HepG2 (cell line): ENCODE measurements around the gene SYS1. TPM values are rescaled to one million over a fixed set of nuclear protein-coding genes. Genes with fewer than 3 reads are reported as not detected.

Experiments used
- MXD3 ChIP-seq: IDR thresholded peaks from 2 replicates; pipeline ENCODE4 v1.6.1; 2016; ENCODE audit warnings: mild to moderate bottlenecking, missing biosample characterization, missing genetic modification reagents
- NFRKB ChIP-seq: fragments of 450-650 bp; IDR thresholded peaks from 2 replicates; pipeline ENCODE4 v1.6.1; 2017
- POGZ ChIP-seq: sonication (generic); formaldehyde crosslinking; IDR thresholded peaks from 2 replicates; pipeline ENCODE4 v1.4.0; 2020; ENCODE audit warnings: mild to moderate bottlenecking, missing genetic modification reagents
- SMARCC2 ChIP-seq: fragments of 450-650 bp; IDR thresholded peaks from 2 replicates; pipeline ENCODE4 v1.6.1; 2017; ENCODE audit warnings: antibody characterized with exemption, mild to moderate bottlenecking
- SNAPC2 ChIP-seq: sonication (generic); formaldehyde crosslinking; IDR thresholded peaks from 2 replicates; pipeline ENCODE4 v1.8.1; 2022; ENCODE audit warnings: mild to moderate bottlenecking, missing genetic modification reagents
- ZNF205 ChIP-seq: IDR thresholded peaks from 2 replicates; pipeline ENCODE4 v1.6.1; 2018; ENCODE audit warnings: missing biosample characterization, missing genetic modification reagents
- ZNF34 ChIP-seq: sonication (generic); formaldehyde crosslinking; IDR thresholded peaks from 2 replicates; pipeline ENCODE4 v1.4.0; 2020; ENCODE audit warnings: mild to moderate bottlenecking, missing genetic modification reagents, borderline replicate concordance
- ZNF556 ChIP-seq: sonication (generic); formaldehyde crosslinking; IDR thresholded peaks from 2 replicates; pipeline ENCODE4 v1.4.0; 2020; ENCODE audit warnings: mild to moderate bottlenecking, missing genetic modification reagents, borderline replicate concordance
- polyA plus RNA-seq, 8 experiments: library from polyadenylated mRNA; depleted of rRNA in 3 of 8; stranded (reverse) in 7 of 8; unstranded in 1 of 8; fragments of >200 nt; fragmentation: Illumina TruSeq in 4 of 8; extraction: Trizol in 4 of 8; gene quantifications; 2 replicates each; pipeline versions ENCODE4 v1.2.1 to v1.2.3, GENCODE V29; 2011 to 2016; ENCODE audit warnings: low read depth in 4 of 8, missing spikeins in 1 of 8, mixed read lengths in 1 of 8; ENCODE audit not compliant: insufficient read depth in 1 of 8
- total RNA-seq, 5 experiments: library from RNA; depleted of rRNA; stranded (reverse); fragments of >200 nt; fragmentation: Illumina TruSeq; extraction: Trizol; gene quantifications; 2 replicates each; pipeline ENCODE4 v1.2.3, GENCODE V29; 2016; ENCODE audit warnings: low read depth in 1 of 5
- TF ChIP-seq, protein P1 (sequence below): sonication (generic); formaldehyde crosslinking; IDR thresholded peaks from 2 replicates; pipeline ENCODE4 v1.4.0; 2020; ENCODE audit warnings: missing genetic modification reagents
- TF ChIP-seq, protein P2 (sequence below): sonication (generic); formaldehyde crosslinking; IDR thresholded peaks from 2 replicates; pipeline ENCODE4 v1.4.0; 2020; ENCODE audit warnings: missing genetic modification reagents
- TF ChIP-seq, protein P3 (sequence below): sonication (generic); formaldehyde crosslinking; conservative IDR thresholded peaks from 2 replicates; pipeline ENCODE4 v1.5.0; 2020; ENCODE audit warnings: missing genetic modification reagents
- TF ChIP-seq, protein P4 (sequence below): sonication (generic); formaldehyde crosslinking; IDR thresholded peaks from 2 replicates; pipeline ENCODE4 v1.5.0; 2020; ENCODE audit warnings: mild to moderate bottlenecking, missing genetic modification reagents
- TF ChIP-seq, protein P5 (sequence below): sonication (generic); formaldehyde crosslinking; conservative IDR thresholded peaks from 2 replicates; pipeline ENCODE4 v1.8.0; 2022; ENCODE audit warnings: mild to moderate bottlenecking, moderate library complexity, missing genetic modification reagents

The SYS1 gene
- total and polyA plus RNA-seq, 2 of the 13 experiments (the other 11 are each of a cell fraction or from before 2014, with no cell fraction given): 38.3 to 65.6 TPM

DNA sequence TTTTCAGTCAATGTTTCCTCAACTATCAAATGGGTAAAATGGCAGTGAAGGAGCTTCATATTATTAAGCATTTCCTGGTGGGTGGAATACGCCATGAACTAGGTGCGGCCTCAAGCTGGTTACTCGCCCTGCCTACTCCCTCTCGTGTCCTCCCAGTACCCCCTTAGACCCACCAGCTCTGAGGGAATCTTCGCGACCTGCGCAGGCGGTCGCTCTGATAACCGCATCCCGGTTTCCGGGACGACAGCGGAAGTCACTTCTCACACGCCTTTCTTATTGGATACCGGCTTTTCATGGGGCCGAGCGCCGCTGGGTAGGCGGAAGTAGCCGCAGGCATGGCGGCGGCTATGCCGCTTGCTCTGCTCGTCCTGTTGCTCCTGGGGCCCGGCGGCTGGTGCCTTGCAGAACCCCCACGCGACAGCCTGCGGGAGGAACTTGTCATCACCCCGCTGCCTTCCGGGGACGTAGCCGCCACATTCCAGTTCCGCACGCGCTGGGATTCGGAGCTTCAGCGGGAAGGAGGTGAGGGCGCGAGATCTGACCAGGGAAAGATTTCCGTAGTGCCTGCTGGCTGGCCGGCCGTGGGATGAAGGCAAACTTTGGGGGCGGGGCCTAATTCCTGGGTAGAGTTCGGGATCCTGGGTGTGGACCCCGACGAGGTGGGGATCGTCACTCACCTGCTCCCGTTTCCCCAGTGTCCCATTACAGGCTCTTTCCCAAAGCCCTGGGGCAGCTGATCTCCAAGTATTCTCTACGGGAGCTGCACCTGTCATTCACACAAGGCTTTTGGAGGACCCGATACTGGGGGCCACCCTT, 53.1 kb downstream of the SYS1 start, which contains the start of gene PIGT (continued):
- TF ChIP-seq, protein P1, sequence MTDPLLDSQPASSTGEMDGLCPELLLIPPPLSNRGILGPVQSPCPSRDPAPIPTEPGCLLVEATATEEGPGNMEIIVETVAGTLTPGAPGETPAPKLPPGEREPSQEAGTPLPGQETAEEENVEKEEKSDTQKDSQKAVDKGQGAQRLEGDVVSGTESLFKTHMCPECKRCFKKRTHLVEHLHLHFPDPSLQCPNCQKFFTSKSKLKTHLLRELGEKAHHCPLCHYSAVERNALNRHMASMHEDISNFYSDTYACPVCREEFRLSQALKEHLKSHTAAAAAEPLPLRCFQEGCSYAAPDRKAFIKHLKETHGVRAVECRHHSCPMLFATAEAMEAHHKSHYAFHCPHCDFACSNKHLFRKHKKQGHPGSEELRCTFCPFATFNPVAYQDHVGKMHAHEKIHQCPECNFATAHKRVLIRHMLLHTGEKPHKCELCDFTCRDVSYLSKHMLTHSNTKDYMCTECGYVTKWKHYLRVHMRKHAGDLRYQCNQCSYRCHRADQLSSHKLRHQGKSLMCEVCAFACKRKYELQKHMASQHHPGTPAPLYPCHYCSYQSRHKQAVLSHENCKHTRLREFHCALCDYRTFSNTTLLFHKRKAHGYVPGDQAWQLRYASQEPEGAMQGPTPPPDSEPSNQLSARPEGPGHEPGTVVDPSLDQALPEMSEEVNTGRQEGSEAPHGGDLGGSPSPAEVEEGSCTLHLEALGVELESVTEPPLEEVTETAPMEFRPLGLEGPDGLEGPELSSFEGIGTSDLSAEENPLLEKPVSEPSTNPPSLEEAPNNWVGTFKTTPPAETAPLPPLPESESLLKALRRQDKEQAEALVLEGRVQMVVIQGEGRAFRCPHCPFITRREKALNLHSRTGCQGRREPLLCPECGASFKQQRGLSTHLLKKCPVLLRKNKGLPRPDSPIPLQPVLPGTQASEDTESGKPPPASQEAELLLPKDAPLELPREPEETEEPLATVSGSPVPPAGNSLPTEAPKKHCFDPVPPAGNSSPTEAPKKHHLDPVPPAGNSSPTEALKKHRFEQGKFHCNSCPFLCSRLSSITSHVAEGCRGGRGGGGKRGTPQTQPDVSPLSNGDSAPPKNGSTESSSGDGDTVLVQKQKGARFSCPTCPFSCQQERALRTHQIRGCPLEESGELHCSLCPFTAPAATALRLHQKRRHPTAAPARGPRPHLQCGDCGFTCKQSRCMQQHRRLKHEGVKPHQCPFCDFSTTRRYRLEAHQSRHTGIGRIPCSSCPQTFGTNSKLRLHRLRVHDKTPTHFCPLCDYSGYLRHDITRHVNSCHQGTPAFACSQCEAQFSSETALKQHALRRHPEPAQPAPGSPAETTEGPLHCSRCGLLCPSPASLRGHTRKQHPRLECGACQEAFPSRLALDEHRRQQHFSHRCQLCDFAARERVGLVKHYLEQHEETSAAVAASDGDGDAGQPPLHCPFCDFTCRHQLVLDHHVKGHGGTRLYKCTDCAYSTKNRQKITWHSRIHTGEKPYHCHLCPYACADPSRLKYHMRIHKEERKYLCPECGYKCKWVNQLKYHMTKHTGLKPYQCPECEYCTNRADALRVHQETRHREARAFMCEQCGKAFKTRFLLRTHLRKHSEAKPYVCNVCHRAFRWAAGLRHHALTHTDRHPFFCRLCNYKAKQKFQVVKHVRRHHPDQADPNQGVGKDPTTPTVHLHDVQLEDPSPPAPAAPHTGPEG (CRISPR knock-in tag): peak; percentile 88
- TF ChIP-seq SMARCC2 (no peak), SNAPC2 (CRISPR knock-in tag) (peak; percentile 78), MXD3 (peak; percentile 96; the same call in 1 of the 2 replicates), ZNF34 (peak; percentile 21), ZNF205 (0 out of 2 replicates have a peak, but pooled peaks have one; percentile 38), POGZ (CRISPR knock-in tag) (peak; percentile 84), ZNF556 (peak; percentile 83; the same call in 1 of the 2 replicates), NFRKB (no peak; the same call in 1 of the 2 replicates)
- TF ChIP-seq, protein P2, sequence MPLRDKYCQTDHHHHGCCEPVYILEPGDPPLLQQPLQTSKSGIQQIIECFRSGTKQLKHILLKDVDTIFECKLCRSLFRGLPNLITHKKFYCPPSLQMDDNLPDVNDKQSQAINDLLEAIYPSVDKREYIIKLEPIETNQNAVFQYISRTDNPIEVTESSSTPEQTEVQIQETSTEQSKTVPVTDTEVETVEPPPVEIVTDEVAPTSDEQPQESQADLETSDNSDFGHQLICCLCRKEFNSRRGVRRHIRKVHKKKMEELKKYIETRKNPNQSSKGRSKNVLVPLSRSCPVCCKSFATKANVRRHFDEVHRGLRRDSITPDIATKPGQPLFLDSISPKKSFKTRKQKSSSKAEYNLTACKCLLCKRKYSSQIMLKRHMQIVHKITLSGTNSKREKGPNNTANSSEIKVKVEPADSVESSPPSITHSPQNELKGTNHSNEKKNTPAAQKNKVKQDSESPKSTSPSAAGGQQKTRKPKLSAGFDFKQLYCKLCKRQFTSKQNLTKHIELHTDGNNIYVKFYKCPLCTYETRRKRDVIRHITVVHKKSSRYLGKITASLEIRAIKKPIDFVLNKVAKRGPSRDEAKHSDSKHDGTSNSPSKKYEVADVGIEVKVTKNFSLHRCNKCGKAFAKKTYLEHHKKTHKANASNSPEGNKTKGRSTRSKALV (CRISPR knock-in tag): peak; percentile 65; the same call in 1 of the 2 replicates
- TF ChIP-seq, protein P3, sequence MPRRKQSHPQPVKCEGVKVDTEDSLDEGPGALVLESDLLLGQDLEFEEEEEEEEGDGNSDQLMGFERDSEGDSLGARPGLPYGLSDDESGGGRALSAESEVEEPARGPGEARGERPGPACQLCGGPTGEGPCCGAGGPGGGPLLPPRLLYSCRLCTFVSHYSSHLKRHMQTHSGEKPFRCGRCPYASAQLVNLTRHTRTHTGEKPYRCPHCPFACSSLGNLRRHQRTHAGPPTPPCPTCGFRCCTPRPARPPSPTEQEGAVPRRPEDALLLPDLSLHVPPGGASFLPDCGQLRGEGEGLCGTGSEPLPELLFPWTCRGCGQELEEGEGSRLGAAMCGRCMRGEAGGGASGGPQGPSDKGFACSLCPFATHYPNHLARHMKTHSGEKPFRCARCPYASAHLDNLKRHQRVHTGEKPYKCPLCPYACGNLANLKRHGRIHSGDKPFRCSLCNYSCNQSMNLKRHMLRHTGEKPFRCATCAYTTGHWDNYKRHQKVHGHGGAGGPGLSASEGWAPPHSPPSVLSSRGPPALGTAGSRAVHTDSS (CRISPR knock-in tag): 0 out of 2 replicates have a peak, but pooled peaks have one; percentile 92
- TF ChIP-seq, protein P4, sequence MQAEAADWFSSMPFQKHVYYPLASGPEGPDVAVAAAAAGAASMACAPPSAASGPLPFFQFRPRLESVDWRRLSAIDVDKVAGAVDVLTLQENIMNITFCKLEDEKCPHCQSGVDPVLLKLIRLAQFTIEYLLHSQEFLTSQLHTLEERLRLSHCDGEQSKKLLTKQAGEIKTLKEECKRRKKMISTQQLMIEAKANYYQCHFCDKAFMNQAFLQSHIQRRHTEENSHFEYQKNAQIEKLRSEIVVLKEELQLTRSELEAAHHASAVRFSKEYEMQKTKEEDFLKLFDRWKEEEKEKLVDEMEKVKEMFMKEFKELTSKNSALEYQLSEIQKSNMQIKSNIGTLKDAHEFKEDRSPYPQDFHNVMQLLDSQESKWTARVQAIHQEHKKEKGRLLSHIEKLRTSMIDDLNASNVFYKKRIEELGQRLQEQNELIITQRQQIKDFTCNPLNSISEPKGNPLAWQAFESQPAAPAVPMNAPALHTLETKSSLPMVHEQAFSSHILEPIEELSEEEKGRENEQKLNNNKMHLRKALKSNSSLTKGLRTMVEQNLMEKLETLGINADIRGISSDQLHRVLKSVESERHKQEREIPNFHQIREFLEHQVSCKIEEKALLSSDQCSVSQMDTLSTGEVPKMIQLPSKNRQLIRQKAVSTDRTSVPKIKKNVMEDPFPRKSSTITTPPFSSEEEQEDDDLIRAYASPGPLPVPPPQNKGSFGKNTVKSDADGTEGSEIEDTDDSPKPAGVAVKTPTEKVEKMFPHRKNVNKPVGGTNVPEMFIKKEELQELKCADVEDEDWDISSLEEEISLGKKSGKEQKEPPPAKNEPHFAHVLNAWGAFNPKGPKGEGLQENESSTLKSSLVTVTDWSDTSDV (CRISPR knock-in tag): 0 out of 2 replicates have a peak, but pooled peaks have one; percentile 85
- TF ChIP-seq, protein P5, sequence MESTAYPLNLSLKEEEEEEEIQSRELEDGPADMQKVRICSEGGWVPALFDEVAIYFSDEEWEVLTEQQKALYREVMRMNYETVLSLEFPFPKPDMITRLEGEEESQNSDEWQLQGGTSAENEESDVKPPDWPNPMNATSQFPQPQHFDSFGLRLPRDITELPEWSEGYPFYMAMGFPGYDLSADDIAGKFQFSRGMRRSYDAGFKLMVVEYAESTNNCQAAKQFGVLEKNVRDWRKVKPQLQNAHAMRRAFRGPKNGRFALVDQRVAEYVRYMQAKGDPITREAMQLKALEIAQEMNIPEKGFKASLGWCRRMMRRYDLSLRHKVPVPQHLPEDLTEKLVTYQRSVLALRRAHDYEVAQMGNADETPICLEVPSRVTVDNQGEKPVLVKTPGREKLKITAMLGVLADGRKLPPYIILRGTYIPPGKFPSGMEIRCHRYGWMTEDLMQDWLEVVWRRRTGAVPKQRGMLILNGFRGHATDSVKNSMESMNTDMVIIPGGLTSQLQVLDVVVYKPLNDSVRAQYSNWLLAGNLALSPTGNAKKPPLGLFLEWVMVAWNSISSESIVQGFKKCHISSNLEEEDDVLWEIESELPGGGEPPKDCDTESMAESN (CRISPR knock-in tag): peak; percentile 96
